ENCODE results near the gene AP2A2. TPM values are rescaled to one million over a fixed set of nuclear protein-coding genes. Genes with fewer than 3 reads are reported as not detected.
A peak's percentile ranks its signal among the peaks of the same experiment; 100 is the strongest.

The AP2A2 gene
- total RNA-seq, 4 donors from 2014 or later, result 21.2 to 26.1 (median 25.7) TPM

GRCh38 chr11:1017269-1018005, 91.8 kb downstream of the AP2A2 start:
- intact Hi-C loops (cut with DNase I; ENCODE audit: low total_unique reads) (no loop called here), in situ Hi-C loops (cut with MboI; ENCODE audit: low sequenced_read_pairs in 4 of 4) (no loop called here)
- Histone ChIP-seq H3K9me3 (no peaks in the 10 kb centered on the region), H3K27ac (no peak overlapping the region), H3K36me3 (no peaks in the 10 kb centered on the region), H3K27me3 (no peaks in the 10 kb centered on the region), H3K4me1 (peaks cover 0 to 4% of the 10 kb centered on the region in 2 donors), H3K4me3 (no peak overlapping the region)
- no peak for TF ChIP-seq POLR2A (IDR thresholded peaks at IDR 0.05)
- TF ChIP-seq, protein P1, sequence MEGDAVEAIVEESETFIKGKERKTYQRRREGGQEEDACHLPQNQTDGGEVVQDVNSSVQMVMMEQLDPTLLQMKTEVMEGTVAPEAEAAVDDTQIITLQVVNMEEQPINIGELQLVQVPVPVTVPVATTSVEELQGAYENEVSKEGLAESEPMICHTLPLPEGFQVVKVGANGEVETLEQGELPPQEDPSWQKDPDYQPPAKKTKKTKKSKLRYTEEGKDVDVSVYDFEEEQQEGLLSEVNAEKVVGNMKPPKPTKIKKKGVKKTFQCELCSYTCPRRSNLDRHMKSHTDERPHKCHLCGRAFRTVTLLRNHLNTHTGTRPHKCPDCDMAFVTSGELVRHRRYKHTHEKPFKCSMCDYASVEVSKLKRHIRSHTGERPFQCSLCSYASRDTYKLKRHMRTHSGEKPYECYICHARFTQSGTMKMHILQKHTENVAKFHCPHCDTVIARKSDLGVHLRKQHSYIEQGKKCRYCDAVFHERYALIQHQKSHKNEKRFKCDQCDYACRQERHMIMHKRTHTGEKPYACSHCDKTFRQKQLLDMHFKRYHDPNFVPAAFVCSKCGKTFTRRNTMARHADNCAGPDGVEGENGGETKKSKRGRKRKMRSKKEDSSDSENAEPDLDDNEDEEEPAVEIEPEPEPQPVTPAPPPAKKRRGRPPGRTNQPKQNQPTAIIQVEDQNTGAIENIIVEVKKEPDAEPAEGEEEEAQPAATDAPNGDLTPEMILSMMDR (IDR thresholded peaks at IDR 0.05 in 4 of 5, conservative IDR thresholded peaks at IDR 0.05 in 1 of 5), result no peak
- DNase-seq, result no peak
- ATAC-seq, result peak; percentile 21 to 27

DNA sequence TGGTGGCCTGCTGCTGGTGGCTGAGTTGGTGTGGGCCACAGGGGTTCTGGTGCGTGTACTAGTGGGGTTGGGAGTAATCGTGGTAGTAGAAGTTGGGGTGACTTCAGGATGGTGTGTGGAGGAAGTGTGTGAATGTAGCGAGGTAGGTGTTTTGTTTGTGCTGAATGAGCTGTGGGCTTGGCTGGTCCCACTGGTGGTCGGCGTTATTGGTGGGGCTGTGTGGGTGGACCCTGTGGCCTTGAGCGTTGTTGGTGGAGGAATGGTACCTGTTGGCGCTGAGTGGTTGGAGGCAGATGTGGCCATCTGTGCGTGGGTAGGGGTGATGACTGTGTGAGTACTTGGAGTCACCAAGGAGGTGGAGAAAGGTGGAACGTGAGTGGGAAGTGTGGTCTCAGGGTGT, 92.4 kb downstream of the AP2A2 start:
- Histone ChIP-seq H3K36me3 (no peaks in the 10 kb centered on the region), H3K27ac (no peak overlapping the region), H3K4me1 (peaks cover 0 to 4% of the 10 kb centered on the region in 2 donors), H3K4me3 (no peak overlapping the region), H3K9me3 (no peaks in the 10 kb centered on the region), H3K27me3 (no peaks in the 10 kb centered on the region)
- ATAC-seq (no peak), DNase-seq (no peak)
- in situ Hi-C loops (cut with MboI; ENCODE audit: low sequenced_read_pairs in 4 of 4), result no loop called here
- TF ChIP-seq POLR2A (IDR thresholded peaks at IDR 0.05), result no peak
- TF ChIP-seq, protein P1 (IDR thresholded peaks at IDR 0.05 in 4 of 5, conservative IDR thresholded peaks at IDR 0.05 in 1 of 5), result no peak
- intact Hi-C loops (cut with DNase I; ENCODE audit: low total_unique reads), result no loop called here

- no peak for TF ChIP-seq POLR2A (IDR thresholded peaks at IDR 0.05)
- TF ChIP-seq, protein P1 (IDR thresholded peaks at IDR 0.05 in 4 of 5, conservative IDR thresholded peaks at IDR 0.05 in 1 of 5), result no peak
- H3K4me1 ChIP-seq, result peaks cover 0 to 4% of the 10 kb centered on the region in 2 donors
- ATAC-seq (no peak), DNase-seq (no peak)
- in situ Hi-C loops (cut with MboI; ENCODE audit: low sequenced_read_pairs in 4 of 4), result no loop called here
- no peak overlapping the region for H3K4me3 ChIP-seq
- intact Hi-C loops (cut with DNase I; ENCODE audit: low total_unique reads), result no loop called here
- H3K27me3 ChIP-seq, result no peaks in the 10 kb centered on the region
- H3K9me3 ChIP-seq, result no peaks in the 10 kb centered on the region
- H3K36me3 ChIP-seq, result no peaks in the 10 kb centered on the region
- H3K27ac ChIP-seq, result no peak overlapping the region
These were observed 93.7 kb downstream of the AP2A2 start for GRCh38 chr11:1019321-1019910.

GRCh38 chr11:1020211-1020905, 94.7 kb downstream of the AP2A2 start:
- in situ Hi-C loops (cut with MboI; ENCODE audit: low sequenced_read_pairs in 4 of 4) (no loop called here), intact Hi-C loops (cut with DNase I; ENCODE audit: low total_unique reads) (no loop called here)
- ATAC-seq (no peak), DNase-seq (no peak)
- no peaks in the 10 kb centered on the region for H3K36me3 ChIP-seq
- no peak for TF ChIP-seq POLR2A (IDR thresholded peaks at IDR 0.05)
- TF ChIP-seq, protein P1 (IDR thresholded peaks at IDR 0.05 in 4 of 5, conservative IDR thresholded peaks at IDR 0.05 in 1 of 5), result no peak
- no peak overlapping the region for H3K27ac ChIP-seq
- H3K27me3 ChIP-seq, result no peaks in the 10 kb centered on the region
- H3K4me1 ChIP-seq, result no peaks in the 10 kb centered on the region
- no peaks in the 10 kb centered on the region for H3K9me3 ChIP-seq
- H3K4me3 ChIP-seq, result no peak overlapping the region
